ENCODE results near the gene ATP11C.

DNA sequence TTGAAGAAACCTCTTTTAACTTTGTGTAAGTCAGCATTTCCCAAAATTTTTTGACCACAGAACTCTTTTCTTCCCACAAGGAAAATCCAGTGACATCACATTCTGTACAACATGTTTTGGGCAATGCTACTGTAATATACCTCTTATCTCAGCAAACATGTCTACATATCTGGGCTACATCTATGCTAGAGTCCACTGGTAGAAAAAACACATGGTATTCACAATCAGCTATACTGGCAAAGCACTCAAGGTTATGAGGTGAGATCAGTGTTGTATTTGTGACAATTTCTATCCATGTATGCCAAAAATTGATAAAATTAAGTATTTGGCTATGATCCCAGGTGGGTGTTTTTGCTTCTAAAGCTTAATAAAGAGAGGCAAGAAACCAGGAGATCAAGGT is 98.0 kb downstream of the ATP11C start:
- TF ChIP-seq ZNF274 (IDR thresholded peaks at IDR 0.05; ENCODE audit: low read depth, low read length) (no peak), CEBPB (IDR thresholded peaks at IDR 0.05; ENCODE audit: low read depth) (no peak), CTCF (IDR thresholded peaks at IDR 0.05 in 2 of 3, conservative IDR thresholded peaks at IDR 0.05 in 1 of 3; ENCODE audit: borderline replicate concordance in 1 of 3, insufficient read depth in 1 of 3, low read depth in 2 of 3, low read length in 2 of 3) (no peak), POLR2AphosphoS5 (IDR thresholded peaks at IDR 0.05; ENCODE audit: low read depth, low read length) (no peak), EZH2phosphoT487 (IDR thresholded peaks at IDR 0.05; ENCODE audit: borderline replicate concordance) (no peak), POLR2A (IDR thresholded peaks at IDR 0.05; ENCODE audit: borderline replicate concordance, extremely low read depth, insufficient read depth, insufficient read length) (no peak)
- TF ChIP-seq, protein P1, sequence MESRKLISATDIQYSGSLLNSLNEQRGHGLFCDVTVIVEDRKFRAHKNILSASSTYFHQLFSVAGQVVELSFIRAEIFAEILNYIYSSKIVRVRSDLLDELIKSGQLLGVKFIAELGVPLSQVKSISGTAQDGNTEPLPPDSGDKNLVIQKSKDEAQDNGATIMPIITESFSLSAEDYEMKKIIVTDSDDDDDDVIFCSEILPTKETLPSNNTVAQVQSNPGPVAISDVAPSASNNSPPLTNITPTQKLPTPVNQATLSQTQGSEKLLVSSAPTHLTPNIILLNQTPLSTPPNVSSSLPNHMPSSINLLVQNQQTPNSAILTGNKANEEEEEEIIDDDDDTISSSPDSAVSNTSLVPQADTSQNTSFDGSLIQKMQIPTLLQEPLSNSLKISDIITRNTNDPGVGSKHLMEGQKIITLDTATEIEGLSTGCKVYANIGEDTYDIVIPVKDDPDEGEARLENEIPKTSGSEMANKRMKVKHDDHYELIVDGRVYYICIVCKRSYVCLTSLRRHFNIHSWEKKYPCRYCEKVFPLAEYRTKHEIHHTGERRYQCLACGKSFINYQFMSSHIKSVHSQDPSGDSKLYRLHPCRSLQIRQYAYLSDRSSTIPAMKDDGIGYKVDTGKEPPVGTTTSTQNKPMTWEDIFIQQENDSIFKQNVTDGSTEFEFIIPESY (IDR thresholded peaks at IDR 0.05; ENCODE audit: extremely low read depth, insufficient replicate concordance, low read length): no peak

Data from HCT116 (cell line).